Loucy (cell line): Measurements from ENCODE around the gene NPIPA8.
"Not testable (repeated sequence)": the region's sequence is repeated elsewhere in the genome, so short reads cannot be mapped to it uniquely, and the experiment has no call there.

Source experiments
- CTCF ChIP-seq: fragments of 200-600 bp; sonication (generic); conservative IDR thresholded peaks from 2 replicates; pipeline ENCODE4 v1.5.1; 2014; ENCODE audit warnings: mild to moderate bottlenecking, antibody characterized with exemption, low read length
- EZH2phosphoT487 ChIP-seq: fragments of 200-600 bp; IDR thresholded peaks from 2 replicates; pipeline ENCODE4 v1.6.1; 2018; ENCODE audit warnings: antibody characterized with exemption, mild to moderate bottlenecking, moderate library complexity, borderline replicate concordance

- not testable (repeated sequence) for TF ChIP-seq CTCF, EZH2phosphoT487
Observed at GRCh38 chr16:18336636-18337035, at the start of gene NPIPA8.
